Activated naive CD8-positive, alpha-beta T cell treated with anti-CD3 and anti-CD28 coated beads, Interleukin-2, amount 50 U/mL, for 24 hours (primary cell): Measurements from ENCODE around the gene UQCRHL.
"Not testable (repeated sequence)": the region's sequence is repeated elsewhere in the genome, so short reads cannot be mapped to it uniquely, and the experiment has no call there.

Experiments used
- ATAC-seq: fragments of 150-1000 bp; cut with Tn5 transposase; one replicate; pipeline ENCODE4 v1.10.0; 2021
- DNase-seq: peaks from one replicate; pipeline ENCODE4 v3.0.0; 2021
- H3K27ac Mint-ChIP-seq: one replicate; pipeline ENCODE4 v1.8.0; 2021; ENCODE audit warnings: mild to moderate bottlenecking, mixed read lengths
- H3K27me3 Mint-ChIP-seq: one replicate; pipeline ENCODE4 v1.8.0; 2021; ENCODE audit warnings: mixed read lengths
- H3K36me3 Mint-ChIP-seq: one replicate; pipeline ENCODE4 v1.8.0; 2021; ENCODE audit warnings: low read depth, mixed read lengths
- H3K4me1 Mint-ChIP-seq: one replicate; pipeline ENCODE4 v1.8.0; 2021; ENCODE audit warnings: mixed read lengths
- H3K4me3 Mint-ChIP-seq: one replicate; pipeline ENCODE4 v1.8.0; 2021; ENCODE audit warnings: mild to moderate bottlenecking, moderate library complexity, mixed read lengths
- H3K9me3 Mint-ChIP-seq: one replicate; pipeline ENCODE4 v1.8.0; 2021; ENCODE audit warnings: mixed read lengths

UQCRHL gene

GRCh38 chr1:15843826-15844572, 36.5 kb upstream of the UQCRHL start:
- DNase-seq (no peak), ATAC-seq (no peak)
- Mint-ChIP-seq H3K4me1 (peaks cover 28% of the 10 kb centered on the region), H3K27ac (no peak overlapping the region), H3K36me3 (peaks cover 3% of the 10 kb centered on the region), H3K9me3 (no peaks in the 10 kb centered on the region), H3K27me3 (no peaks in the 10 kb centered on the region), H3K4me3 (peak overlapping the region; percentile 21)

- Mint-ChIP-seq H3K36me3 (peaks cover 4% of the 10 kb centered on the region), H3K4me3 (no peak overlapping the region), H3K27me3 (peaks cover 3% of the 10 kb centered on the region), H3K4me1 (peaks cover 31% of the 10 kb centered on the region), H3K9me3 (no peaks in the 10 kb centered on the region), H3K27ac (no peak overlapping the region)
- DNase-seq, result no peak
- no peak for ATAC-seq
Observed at GRCh38 chr1:15838721-15839120, 31.3 kb upstream of the UQCRHL start.

- ATAC-seq (no peak), DNase-seq (no peak)
- Mint-ChIP-seq H3K36me3 (peaks cover 4% of the 10 kb centered on the region), H3K27me3 (peaks cover 3% of the 10 kb centered on the region), H3K4me1 (peaks cover 37% of the 10 kb centered on the region), H3K9me3 (no peaks in the 10 kb centered on the region), H3K27ac (peak overlapping the region; percentile 41), H3K4me3 (peak overlapping the region; percentile 90)
Observed at GRCh38 chr1:15837931-15838330, 30.5 kb upstream of the UQCRHL start.

- H3K4me1 Mint-ChIP-seq, result peaks cover 41% of the 10 kb centered on the region
- peak overlapping the region; percentile 90 for H3K4me3 Mint-ChIP-seq
- H3K27me3 Mint-ChIP-seq, result peaks cover 3% of the 10 kb centered on the region
- H3K36me3 Mint-ChIP-seq, result peaks cover 4% of the 10 kb centered on the region
- peak; percentile 78 for DNase-seq
- H3K27ac Mint-ChIP-seq, result peak overlapping the region; percentile 99
- ATAC-seq, result peak; percentile 53
- no peaks in the 10 kb centered on the region for H3K9me3 Mint-ChIP-seq
Observed at GRCh38 chr1:15836772-15837669, 29.6 kb upstream of the UQCRHL start.

GRCh38 chr1:15836511-15836771, 29.0 kb upstream of the UQCRHL start:
- not testable (repeated sequence) for H3K9me3 Mint-ChIP-seq, H3K36me3 Mint-ChIP-seq, ATAC-seq, DNase-seq, H3K27me3 Mint-ChIP-seq
- H3K4me3 Mint-ChIP-seq, result peak overlapping the region; percentile 90
- peak overlapping the region; percentile 99 for H3K27ac Mint-ChIP-seq
- peaks cover 46% of the 10 kb centered on the region for H3K4me1 Mint-ChIP-seq

GRCh38 chr1:15835741-15836510, 28.5 kb upstream of the UQCRHL start:
- H3K27me3 Mint-ChIP-seq, result peaks cover 3% of the 10 kb centered on the region
- H3K9me3 Mint-ChIP-seq, result no peaks in the 10 kb centered on the region
- DNase-seq (peak; percentile 100), ATAC-seq (peak; percentile 25)
- H3K4me1 Mint-ChIP-seq, result peaks cover 46% of the 10 kb centered on the region
- peaks cover 6% of the 10 kb centered on the region for H3K36me3 Mint-ChIP-seq
- H3K4me3 Mint-ChIP-seq, result peak overlapping the region; percentile 90
- peak overlapping the region; percentile 99 for H3K27ac Mint-ChIP-seq

- DNase-seq (no peak), ATAC-seq (peak; percentile 3)
- peak overlapping the region; percentile 90 for H3K4me3 Mint-ChIP-seq
- peaks cover 3% of the 10 kb centered on the region for H3K27me3 Mint-ChIP-seq
- H3K4me1 Mint-ChIP-seq, result peaks cover 51% of the 10 kb centered on the region
- no peaks in the 10 kb centered on the region for H3K9me3 Mint-ChIP-seq
- peak overlapping the region; percentile 99 for H3K27ac Mint-ChIP-seq
- H3K36me3 Mint-ChIP-seq, result peaks cover 6% of the 10 kb centered on the region
Observed at GRCh38 chr1:15835205-15835740, 27.8 kb upstream of the UQCRHL start.

- ATAC-seq, result peak; percentile 55
Observed at GRCh38 chr1:15834406-15835204, 27.2 kb upstream of the UQCRHL start.

GRCh38 chr1:15833842-15834405, 26.5 kb upstream of the UQCRHL start:
- Mint-ChIP-seq H3K27me3 (peaks cover 3% of the 10 kb centered on the region), H3K4me1 (peaks cover 62% of the 10 kb centered on the region), H3K27ac (peak overlapping the region; percentile 99), H3K36me3 (peaks cover 6% of the 10 kb centered on the region), H3K4me3 (peak overlapping the region; percentile 90), H3K9me3 (no peaks in the 10 kb centered on the region)
- DNase-seq (no peak), ATAC-seq (no peak)

More at GRCh38 chr1:15834406-15835204, 27.2 kb upstream of the UQCRHL start:
- Mint-ChIP-seq H3K4me3 (peak overlapping the region; percentile 90), H3K27me3 (peaks cover 3% of the 10 kb centered on the region), H3K36me3 (peaks cover 6% of the 10 kb centered on the region), H3K4me1 (peaks cover 57% of the 10 kb centered on the region), H3K27ac (peak overlapping the region; percentile 99), H3K9me3 (no peaks in the 10 kb centered on the region)
- peak; percentile 91 for DNase-seq

- Mint-ChIP-seq H3K27ac (peak overlapping the region; percentile 99), H3K27me3 (peaks cover 3% of the 10 kb centered on the region), H3K36me3 (peaks cover 6% of the 10 kb centered on the region), H3K4me3 (peak overlapping the region; percentile 90), H3K4me1 (peaks cover 62% of the 10 kb centered on the region), H3K9me3 (no peaks in the 10 kb centered on the region)
- ATAC-seq (no peak), DNase-seq (peak; percentile 40)
Observed at GRCh38 chr1:15833069-15833679, 25.7 kb upstream of the UQCRHL start.

- DNase-seq (no peak), ATAC-seq (no peak)
- Mint-ChIP-seq H3K9me3 (no peaks in the 10 kb centered on the region), H3K27me3 (no peaks in the 10 kb centered on the region), H3K4me3 (no peak overlapping the region), H3K4me1 (peaks cover 44% of the 10 kb centered on the region), H3K27ac (no peak overlapping the region), H3K36me3 (peaks cover 2% of the 10 kb centered on the region)
Observed at GRCh38 chr1:15830258-15830657, 22.8 kb upstream of the UQCRHL start.

GRCh38 chr1:15828931-15829330, 21.5 kb upstream of the UQCRHL start:
- not testable (repeated sequence) for DNase-seq

GRCh38 chr1:15827567-15827966, 20.1 kb upstream of the UQCRHL start:
- H3K4me3 Mint-ChIP-seq, DNase-seq, ATAC-seq, H3K27me3 Mint-ChIP-seq, H3K27ac Mint-ChIP-seq, H3K9me3 Mint-ChIP-seq, H3K36me3 Mint-ChIP-seq: not testable (repeated sequence)
- peaks cover 28% of the 10 kb centered on the region for H3K4me1 Mint-ChIP-seq

More at GRCh38 chr1:15828931-15829330, 21.5 kb upstream of the UQCRHL start:
- H3K27ac Mint-ChIP-seq, H3K9me3 Mint-ChIP-seq, H3K27me3 Mint-ChIP-seq, H3K4me3 Mint-ChIP-seq, ATAC-seq, H3K36me3 Mint-ChIP-seq: not testable (repeated sequence)
- peaks cover 39% of the 10 kb centered on the region for H3K4me1 Mint-ChIP-seq
